Cardiac atrium fibroblast (primary cell): ENCODE results near the gene BNIP1. TPM values are rescaled to one million over a fixed set of nuclear protein-coding genes. Genes with fewer than 3 reads are reported as not detected.

Source experiments
- total RNA-seq: library from RNA; depleted of rRNA; stranded (reverse); fragments of >200 nt; gene quantifications from 2 replicates; pipeline ENCODE4 v1.2.3, GENCODE V29; 2015

Gene BNIP1
- total RNA-seq: 14.8 and 18.8 TPM in 2 replicates

DNA sequence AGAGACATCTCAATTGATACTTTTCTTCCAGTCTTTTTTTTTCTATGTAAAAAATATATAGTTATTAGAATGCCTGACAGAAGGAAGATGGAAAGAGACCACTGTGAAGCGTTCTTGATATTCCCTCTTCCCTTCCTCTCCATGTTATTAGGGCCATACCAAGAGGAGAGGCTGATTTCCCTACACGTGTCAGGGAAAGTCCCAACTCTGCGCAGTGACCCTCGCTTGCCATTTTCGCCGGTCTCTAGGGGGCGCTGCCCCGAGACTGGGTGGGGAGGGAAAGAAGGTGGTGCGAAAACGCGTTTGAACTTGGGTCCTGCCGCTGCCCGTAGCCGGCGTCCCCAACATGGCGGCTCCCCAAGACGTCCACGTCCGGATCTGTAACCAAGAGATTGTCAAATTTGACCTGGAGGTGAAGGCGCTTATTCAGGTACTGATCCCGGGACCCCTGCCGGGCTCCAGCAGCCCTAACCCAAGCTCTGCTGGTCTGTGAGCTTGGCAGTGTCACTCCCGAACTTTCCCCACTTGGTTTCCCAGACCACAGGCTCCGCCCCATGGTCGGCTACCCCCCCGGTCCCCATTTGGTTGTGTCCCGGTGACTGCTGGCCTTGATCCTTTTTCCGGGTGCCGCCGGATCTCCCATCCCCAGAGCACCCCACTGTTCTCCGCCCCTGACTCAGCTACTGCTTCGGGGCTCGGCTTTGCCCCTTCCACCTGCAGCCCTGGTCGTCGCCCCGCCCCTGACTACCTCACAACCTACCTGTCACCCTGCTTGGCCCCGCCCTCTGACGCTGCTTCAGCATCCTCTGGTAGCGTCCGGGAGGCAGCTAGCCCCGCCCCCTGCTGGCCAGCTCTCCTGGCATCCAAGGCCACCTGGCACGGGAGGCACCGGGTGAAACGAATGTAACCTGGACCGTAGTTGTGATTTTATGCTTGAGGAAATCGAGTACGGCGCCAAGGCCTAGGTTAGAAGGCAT is at the start of gene BNIP1:
BNIP1 (plus strand) TSS at position 332 of the 977 bp plus-strand sequence; CDS start at position 347, 15 bp downstream.

Other genes starting within 250 kb of the BNIP1 start
- 34.1 and 41.0 TPM in 2 replicates for gene RPL26L1, start 185.1 kb upstream of the BNIP1 start, total RNA-seq
- gene ATP6V0E1, start 160.8 kb upstream of the BNIP1 start, total RNA-seq: 233 and 236 TPM in 2 replicates
- 7.2 and 8.9 TPM in 2 replicates for gene CREBRF, start 88.2 kb upstream of the BNIP1 start, total RNA-seq
- gene NKX2-5, start 90.7 kb downstream of the BNIP1 start, total RNA-seq: 4.5 and 20.9 TPM in 2 replicates
- gene STC2, start 183.9 kb downstream of the BNIP1 start, total RNA-seq: 510 and 514 TPM in 2 replicates